Activated CD4-positive, alpha-beta T cell treated with anti-CD3 and anti-CD28 coated beads, Interleukin-10, Interleukin-2, amounts not matched to agents 100 ng/mL and 50 ng/mL, durations not matched to agents 16 hours and 8 hours (primary cell): ENCODE data around the gene NDEL1.

Experiments used
- DNase-seq: peaks from one replicate; pipeline ENCODE4 v3.0.0-alpha.2; 2020

Gene NDEL1

DNA sequence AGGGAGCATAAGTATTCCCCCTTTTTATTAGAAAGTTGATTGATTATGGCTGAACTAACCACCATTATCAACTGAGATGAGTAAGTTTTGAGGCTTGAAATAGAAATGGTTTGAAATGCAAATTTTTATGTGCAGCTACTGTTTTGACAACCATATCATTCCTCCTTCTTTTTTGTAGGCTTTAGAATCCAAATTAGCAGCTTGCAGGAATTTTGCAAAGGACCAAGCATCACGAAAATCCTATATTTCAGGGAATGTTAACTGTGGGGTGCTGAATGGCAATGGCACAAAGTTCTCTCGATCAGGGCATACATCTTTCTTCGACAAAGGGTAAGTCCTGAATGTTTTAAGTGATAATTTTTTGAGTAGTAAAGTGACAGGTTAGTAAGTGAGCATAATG is 24.1 kb downstream of the NDEL1 start:
- DNase-seq, result no peak

DNA sequence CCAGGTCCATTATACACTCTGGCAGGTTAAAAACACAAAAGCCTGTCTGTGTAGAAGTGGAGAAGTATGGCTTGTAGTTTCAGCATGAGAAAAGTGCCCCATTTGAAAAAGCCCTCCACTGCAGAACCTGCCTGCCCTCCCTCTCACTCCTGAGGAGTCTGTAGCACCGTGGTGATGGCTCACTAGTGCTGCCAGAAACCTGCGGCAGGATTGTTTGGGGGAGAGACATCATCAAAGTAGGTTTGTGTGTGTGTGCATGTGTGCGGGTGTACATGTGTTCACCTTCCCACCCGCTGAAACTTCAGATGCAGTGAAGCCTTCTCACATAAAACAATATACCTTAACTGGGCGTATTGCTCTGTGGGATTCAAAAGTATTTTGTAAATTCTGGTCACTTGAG is 26.9 kb downstream of the NDEL1 start:
- DNase-seq, result no peak

DNA sequence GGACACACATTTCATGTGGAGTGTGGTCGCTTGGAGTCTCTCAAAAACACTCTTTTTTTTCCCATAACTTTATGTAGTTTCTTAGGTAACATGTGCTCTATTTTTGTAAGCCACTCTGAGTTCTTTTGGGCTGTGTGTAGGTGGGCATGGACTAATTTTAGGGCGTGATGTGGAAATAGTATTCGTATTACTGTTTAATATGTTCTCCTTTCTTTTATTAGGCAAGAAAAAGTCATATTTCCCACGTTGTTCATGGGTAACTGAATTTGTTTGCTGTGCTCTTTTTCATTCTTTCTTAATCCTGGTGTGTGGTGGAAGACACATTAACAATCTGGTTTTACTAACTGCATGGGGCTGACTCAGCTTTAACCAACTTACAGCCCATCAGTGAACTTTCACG is 27.4 kb downstream of the NDEL1 start:
- DNase-seq, result no peak

DNA sequence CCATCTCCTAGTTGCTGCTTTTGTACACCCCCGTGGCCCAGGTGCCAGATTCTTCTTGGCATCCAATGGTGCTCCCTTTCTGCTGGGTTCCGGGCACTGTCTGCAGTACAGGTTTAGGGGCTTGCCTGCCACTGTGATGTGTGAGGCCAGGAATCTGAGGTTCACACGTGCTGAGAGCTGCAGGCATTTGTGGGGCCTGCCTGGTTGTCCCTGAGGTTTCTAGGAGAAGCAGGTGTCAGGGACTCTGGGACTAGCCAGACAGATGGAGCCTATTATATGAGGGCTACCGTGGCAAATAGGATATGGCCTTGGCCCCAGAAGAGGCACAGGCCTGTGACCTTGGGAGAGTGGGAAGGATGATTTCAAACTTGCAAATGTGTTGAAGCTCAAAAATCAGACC is 29.3 kb downstream of the NDEL1 start:
- DNase-seq, result no peak

DNA sequence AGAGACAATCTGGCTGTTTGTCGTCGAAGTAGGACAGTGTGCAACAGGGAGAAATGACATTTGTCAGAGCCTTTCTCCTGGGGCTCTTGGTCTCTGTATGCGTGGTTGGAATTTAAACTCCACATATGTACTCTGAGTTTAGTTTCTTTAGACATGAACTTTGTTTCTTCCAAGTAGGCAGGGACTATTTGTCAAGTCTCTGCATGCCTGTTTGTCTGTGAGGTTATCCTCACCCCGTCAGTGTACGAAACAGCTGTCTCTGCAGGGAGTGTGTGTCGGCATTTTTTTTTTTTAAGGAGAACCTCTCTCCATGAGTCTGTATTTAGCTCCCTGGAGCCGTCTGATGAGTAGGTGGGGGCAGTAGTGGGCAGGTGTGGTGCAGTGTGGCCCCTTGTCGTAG is 29.7 kb downstream of the NDEL1 start:
- no peak for DNase-seq

DNA sequence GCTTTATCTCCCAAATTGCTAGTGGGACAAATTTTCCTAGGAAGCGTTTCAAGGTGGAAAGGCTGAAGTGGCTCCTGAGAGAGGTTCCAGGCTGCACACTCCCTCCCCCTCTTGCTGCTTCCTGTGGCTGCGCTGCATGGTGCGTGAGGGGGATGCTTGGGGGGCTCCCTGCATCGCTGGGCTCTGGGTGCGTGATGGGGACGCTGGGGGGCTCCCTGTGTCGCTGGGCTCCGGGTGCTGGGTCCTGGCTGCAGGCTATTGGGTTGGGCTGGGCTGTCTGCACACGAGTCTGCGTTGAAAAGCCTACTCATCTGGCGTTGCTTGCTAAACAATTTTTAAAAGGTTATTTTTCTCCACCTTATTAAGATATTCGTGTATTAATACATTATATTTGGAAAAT is 30.1 kb downstream of the NDEL1 start:
- DNase-seq, result no peak

DNA sequence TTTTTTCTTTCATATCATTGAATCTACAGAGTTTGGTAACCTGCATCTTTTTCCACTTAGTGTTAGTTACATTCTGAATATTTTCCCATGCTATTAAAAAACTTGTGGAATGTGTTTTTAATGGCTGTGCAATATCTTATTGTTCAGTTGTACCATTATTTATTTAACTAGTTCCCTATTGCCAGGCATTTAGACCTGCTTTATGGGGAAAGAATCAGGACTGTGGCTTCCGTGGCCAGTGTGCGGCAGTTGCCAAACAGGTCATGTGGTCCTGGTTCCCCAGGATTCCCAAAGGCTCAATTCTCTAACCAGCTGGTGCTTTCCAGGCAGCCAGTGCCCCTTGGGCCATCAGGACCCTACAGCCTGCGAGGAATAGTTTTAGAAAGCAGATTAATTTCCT is 30.8 kb downstream of the NDEL1 start:
- DNase-seq, result no peak

DNA sequence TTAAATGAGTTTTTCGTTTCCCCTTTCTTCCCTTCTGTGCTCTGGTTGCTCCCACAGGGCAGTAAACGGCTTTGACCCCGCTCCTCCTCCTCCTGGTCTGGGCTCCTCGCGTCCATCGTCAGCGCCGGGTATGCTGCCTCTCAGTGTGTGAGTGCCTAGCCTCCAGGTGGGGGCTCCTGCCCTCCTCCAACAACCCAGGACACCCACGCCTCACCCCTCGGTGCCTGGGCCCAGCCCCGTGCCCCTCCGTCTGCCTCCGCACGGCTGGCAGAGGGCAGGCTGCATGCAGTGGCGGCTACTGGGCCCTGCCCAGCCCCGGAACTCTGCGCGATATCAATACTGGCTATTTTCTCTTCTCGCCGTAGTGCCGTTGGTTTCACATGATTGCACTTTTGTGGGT is 31.2 kb downstream of the NDEL1 start:
- no peak for DNase-seq

DNA sequence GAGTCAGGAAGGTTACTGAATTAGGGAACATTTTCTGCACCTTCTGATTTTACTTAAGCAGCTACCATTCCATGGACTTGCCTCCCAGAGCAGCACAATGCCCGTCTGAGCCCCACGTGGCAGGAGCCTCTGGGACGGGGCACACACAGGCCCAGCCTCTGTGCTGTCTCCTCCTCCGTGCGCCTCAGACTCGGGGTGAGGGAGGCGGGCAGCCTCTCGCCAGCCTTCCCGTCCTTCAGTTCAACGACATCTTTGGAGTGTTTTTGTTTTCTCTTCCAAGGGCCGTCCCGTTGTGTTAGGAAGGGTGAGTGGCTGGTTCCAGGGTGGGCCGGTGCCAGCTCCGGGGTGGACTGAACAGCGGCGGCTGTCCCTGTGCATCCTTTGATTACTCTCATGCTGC is 31.8 kb downstream of the NDEL1 start:
- no peak for DNase-seq

DNA sequence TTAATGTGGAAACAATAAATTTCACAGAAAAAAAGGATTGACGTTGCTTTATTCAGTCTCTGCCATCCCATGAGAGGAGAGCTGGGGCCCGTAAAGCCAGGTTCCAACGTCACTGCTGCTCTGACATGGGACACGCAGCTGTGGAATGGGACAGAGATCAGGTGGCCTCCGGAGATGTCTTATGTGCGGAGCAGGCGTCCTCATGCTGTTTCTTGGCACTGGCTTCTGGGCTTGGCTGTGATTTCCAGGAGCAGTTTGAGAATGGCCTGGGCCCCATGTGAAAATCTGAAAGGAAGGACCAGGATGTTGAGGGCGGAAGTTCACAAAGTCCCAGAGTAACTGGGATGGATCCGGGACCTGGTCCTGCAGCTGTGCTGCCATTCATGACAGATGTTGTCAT is 32.4 kb downstream of the NDEL1 start:
- no peak for DNase-seq

DNA sequence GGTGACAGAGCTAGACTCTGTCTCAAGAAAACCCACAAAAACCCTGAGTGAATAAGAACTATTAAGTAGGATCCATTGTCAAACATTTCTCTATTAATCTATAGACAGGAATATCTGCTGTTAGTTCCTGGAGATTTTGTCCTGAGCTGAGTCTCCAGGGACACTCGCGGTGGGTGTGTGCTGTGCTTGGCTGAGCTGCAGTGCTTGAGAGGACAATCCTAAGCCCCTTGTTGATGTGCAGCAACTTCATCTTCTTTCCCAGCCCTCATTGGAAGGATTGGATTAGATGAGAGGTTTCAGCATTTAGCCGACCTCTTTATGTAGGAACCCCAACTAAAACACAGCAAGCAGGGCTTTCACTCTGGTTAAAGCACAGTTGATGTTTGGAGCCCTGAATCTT is 33.3 kb downstream of the NDEL1 start:
- no peak for DNase-seq

DNA sequence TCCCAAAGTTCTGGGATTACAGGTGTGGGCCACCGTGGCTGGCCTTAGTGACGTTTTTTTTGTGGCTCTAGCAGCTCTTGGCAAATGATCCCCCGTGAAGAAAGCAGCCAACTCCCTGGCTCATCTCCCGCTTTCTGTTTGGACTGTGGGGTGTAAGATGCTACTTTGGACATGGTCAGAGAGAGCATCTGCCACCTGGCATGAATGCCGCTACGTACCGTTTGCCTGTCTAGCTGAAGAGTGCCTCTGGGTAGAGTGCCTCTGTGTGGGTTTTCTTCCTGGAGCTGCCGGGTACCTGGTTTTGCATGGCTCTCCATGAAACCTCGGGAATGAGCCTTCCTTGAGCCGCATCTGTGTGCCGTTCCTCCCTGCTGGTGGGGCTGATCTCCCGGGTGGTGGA is 34.3 kb downstream of the NDEL1 start:
- DNase-seq, result no peak

DNA sequence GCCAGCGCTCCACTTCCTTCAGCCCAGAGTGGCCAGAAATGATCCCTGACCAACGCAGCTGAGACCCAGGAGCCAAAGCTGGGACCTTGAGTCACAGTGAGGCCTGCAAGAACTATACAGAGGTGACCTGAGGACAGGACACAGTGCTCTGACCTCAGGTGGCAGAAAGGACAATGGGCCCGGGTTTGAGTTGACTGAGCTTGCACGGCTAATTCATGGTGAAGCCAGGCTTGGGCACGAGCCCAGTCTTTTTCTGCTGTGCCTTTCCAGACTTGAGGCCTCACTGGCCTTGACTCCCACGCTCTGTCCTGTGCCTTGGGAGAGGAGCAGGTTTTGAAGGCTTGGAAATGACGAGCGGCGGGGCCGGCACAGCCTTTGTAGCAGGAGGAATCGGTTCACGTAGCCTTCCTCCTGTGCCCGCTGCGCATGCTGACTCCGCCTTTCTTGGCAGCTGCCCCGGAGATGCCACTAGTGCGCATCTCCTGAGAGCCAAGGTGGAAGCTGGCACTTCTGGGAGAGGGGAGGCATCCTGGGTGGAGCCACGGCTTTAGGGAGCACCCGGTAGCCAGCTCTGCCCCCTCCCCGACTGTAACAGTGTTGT is 34.9 kb downstream of the NDEL1 start:
- no peak for DNase-seq

DNA sequence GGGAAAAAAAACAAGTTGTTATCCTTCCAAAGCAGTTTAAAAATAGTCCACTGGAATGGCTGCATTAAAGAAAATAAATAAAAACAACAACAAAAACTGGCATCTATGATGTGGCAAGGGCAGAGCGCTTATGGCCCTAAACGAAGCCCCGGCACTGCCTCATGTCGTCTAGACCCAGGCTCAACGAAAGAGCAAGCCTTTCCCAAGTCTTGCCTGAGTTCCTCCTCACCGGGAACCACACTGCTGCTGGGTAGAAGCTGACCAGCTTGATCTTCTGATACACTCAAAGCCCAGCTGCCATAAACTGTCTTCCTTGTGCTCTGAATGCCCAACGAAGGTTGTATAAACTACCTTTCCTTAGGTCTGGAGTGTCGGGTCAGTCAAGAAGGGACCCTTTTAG is 37.0 kb downstream of the NDEL1 start:
- DNase-seq, result no peak

DNA sequence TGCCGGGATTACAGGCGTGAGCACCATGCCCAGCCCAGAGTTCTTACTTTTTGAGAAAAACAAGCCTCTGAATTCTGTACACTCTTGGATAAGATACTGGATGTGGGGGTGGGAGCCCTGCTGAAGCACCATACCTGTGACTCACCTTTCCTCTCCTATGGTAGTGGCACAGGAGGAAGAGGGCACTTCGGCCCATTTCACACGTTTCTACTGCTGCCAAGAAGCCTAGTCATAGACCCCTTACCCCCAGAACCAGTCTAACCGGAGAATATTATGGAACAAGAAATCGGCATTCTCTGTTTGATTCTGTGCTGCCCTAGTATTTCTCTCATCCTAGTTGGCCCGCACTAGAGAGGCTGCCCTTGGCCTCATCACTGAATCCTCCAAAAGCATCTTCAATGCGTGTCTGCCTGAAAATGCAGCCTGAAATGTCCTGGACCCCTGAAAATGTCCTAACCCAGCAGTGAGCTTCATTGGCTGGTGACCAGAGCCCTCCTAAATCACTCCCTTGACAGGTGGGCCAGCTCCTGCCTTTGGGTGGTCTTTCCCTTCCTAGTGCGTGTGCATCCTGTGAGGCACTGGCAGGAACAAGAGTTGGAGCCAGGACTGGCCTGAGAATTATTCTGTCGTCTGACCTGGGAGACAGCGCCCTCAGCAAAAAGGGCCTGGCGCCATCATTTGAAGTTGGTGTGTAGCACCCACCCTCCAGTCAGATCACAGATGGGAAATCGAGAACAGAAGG is 37.9 kb downstream of the NDEL1 start:
- no peak for DNase-seq

DNA sequence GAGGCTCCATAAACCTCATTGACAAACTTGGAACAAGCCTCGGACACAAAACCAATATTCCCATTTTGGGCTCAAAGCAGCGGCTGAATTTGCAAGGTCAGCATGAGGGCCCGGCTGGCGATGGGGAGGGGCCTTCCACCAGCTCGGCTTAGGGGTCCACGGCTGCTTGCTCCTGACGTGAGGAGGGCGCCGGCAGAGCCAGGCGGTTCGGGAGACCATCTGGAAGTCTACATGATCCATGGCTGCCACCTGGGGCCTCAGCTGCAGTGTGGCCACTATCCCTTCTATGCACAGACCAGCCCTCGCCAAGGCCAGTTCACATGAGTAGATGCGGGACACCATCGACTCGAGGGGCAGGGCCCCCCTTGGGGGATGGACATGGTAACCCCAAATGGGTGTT is 39.1 kb downstream of the NDEL1 start:
- DNase-seq, result no peak

DNA sequence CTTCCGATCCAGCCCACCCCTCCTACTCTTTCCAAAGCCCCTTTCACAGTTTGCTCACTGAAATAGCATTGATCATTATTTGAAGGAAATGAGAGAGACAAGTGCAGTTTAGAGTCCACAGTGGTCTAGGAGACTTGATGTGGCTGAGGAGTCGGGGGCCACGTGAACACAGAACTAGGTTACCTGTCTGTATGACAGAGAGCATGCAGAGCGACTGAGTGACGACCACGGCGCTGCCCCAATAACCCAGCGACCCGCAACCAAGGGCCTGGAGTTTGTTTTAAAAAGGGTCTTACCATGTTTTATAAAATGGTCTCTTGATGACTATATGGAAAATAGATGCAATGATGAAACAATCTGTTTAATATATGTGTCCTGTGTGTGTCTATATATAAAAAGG is 39.5 kb downstream of the NDEL1 start:
- DNase-seq, result no peak

DNA sequence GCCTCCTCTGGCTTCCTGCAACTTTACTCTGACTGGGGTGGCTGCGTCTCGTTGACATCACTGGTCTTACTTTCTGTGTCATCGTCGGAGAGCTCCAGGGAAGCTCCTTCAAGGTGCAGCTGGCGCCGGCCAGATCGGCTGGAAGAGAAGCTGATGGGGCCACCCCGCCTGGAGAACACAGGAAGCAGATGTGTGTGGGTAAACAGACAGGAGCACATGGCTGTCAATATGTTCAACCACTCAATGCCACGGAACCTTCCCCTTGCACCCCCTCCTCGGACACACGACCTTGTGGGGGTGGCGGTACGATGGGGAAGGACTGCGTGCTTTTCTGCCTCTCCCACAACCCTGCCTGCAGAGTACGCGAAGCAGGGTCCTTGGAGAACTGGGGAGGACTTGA is 40.1 kb downstream of the NDEL1 start:
- no peak for DNase-seq

DNA sequence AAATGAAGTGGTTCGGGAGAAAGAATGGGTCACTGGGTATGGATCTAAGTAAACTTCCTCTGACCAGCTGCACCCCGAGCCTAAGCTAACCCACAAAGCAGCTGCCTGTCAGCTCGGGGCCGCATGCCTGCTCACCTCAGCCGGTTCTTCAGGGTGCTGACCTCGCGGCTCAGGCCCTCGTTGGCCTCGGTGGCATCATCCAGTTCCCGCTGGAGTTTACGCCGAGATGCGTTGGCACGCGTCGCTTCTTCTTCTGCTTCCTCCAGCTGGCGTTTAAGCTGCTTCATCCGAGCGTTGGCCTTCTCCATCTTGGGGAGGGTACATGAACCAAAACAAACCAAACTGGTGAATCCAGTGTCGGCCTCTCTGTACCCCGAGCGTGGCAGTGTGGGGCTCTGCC is 41.1 kb downstream of the NDEL1 start:
- DNase-seq, result no peak

DNA sequence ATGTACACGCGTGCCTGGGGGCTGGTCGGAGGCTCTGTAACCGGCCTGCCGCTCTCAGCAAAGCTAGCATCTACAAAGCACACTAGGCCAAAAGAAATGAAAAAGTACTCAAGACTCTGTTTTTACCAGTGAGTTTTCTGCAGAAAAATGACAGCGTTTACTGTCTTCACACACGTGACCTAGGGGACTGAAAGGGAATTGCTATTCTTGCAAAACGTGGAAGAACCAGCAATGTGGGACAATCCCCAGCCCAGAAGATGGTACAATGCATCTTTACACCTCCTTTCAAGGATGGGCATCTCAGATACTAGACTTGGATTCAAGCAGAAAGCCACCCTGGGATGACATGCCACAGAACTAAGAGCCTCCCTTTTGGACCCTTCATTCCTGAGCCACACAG is 41.5 kb downstream of the NDEL1 start:
- DNase-seq, result no peak

DNA sequence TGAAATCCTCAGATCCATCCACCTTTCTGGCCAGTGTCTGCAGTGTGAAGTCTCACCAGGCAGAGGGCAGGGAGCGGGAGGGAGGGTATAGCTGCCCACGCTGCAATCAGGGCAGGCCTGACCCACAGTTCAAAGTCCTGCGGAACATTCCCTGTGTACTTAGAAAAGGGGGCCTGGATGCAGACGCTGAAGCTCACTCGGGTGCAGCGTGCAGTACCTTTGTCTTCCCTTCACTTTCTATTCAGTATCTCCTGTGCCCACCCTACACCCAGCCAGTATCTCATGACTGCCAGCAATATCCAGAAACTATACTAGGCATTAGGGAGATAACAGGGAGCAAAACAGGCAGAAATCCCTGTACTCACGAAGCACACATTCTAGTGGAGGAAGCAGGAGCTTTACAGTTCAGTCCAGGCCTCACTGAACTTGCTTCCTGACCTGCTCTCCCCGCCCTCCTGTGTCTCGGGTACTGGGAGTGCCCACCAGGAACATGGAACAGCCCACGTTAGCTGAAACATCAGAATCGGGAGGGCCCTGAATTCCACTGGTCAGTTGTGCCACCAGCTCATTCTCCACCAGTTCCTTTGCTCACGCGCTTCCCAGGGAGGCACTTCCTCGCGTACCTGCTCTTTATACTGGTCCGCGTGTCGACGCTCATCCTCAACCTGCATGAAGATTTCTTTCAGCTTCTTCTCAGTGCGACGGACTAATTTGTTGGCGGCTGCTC is 42.2 kb downstream of the NDEL1 start:
- DNase-seq, result no peak

DNA sequence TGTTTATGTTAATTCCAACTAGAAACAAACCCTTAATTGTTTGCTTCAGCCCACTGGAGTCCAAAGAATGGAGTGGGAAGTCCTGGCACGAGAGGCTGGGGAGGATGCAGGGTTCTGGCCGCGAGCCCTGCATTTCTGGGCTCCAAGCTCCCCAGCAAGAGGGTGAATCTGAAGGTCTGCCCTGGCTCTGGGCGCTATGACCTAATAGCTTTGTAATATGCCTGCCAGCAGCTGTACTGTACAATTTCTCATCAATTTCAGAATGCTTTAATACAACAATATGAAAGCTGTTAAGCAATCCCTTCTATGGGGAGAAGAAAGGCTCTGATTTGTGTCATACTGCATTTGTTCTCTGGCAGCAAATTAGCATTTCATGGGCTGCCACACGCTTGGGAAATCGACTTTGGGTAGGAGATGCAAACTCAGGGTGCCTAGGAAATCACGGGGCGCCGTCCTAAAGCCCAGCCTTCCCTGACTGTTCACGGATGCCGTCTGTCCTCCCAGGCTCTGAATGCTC is 43.8 kb downstream of the NDEL1 start:
- DNase-seq, result no peak

DNA sequence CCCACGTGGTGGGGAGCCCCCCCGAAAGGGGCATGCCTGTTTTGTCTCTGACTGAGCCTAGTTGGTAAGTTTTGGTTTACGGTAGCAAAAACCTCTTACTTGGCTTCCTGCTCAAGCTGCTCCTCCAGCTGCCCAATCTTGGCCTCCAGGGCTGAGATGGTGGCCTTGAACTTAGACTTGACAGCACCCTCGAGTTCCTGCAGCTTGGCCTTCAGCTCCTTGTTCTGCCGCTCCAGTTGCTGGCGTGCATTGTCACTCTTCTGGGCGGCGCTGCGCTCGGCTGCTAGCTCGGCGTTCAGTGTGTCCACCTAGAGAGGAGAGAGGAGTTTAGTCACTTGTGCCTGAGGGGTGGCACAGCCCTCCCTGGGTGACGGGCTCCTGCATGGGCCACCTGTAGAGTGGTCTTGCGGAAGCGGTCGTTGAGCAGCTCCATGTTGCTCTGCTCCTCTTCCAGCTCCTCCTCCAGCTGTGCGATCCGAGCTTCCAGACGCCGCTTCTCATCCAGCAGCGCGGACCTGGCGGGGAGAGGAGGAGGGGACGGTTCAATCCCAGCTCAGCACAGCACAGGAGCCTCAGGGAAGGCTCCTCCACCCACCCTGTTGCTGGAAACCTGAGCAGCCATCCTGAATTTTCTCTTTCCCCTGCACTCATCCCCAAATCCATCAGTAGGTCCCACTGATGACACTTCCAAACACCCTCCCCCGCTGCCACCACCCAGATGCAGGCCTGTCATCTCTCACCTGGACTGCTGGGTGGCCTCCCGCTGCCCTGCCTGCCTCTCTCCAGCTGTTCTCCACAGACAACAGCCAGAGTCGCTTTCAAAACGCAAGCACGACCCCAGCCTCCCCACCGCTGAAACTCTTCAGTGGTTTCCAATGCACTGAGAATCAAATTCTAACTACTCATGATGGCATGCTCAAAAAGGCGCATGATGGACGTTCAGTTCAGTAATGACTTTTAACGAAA is 44.6 kb downstream of the NDEL1 start:
- DNase-seq, result no peak
